Astrocyte (in vitro differentiated cells and primary cell): ENCODE results near the gene PARP1. TPM values are rescaled to one million over a fixed set of nuclear protein-coding genes. Genes with fewer than 3 reads are reported as not detected.

Experiments
- DNase-seq: peaks from one replicate; pipeline ENCODE4 v3.0.0-alpha.2; 2010; ENCODE audit warnings: low read depth
- FAIRE-seq: peaks from 2 replicates; lab custom pipeline; 2011; peaks lifted over from hg19 to GRCh38; lab: Jason Lieb, UNC
- H2AFZ ChIP-seq: 2 replicates; pipeline ENCODE4 v1.6.0; 2012; ENCODE audit warnings: low read depth, low read length, inconsistent platforms
- H3K27ac ChIP-seq: 2 replicates; pipeline ENCODE4 v1.5.1; 2011; ENCODE audit warnings: low read depth, low read length, inconsistent platforms
- H3K27me3 ChIP-seq: 2 replicates; pipeline ENCODE4 v1.6.0; 2011; ENCODE audit warnings: low read length, inconsistent platforms; ENCODE audit not compliant: insufficient read depth
- H3K36me3 ChIP-seq: 2 replicates; pipeline ENCODE4 v1.5.1; 2011; ENCODE audit warnings: low read length, inconsistent platforms; ENCODE audit not compliant: insufficient read depth
- H3K4me1 ChIP-seq: 2 replicates; pipeline ENCODE4 v1.5.1; 2011; ENCODE audit warnings: low read length, inconsistent platforms; ENCODE audit not compliant: insufficient read depth
- H3K4me2 ChIP-seq: 2 replicates; pipeline ENCODE4 v1.6.0; 2012; ENCODE audit warnings: low read length, inconsistent platforms
- H3K4me3 ChIP-seq: 2 replicates; pipeline ENCODE4 v1.5.1; 2011; ENCODE audit warnings: low read depth, mild to moderate bottlenecking, low read length, inconsistent platforms; ENCODE audit not compliant: insufficient read depth
- H3K79me2 ChIP-seq: 2 replicates; pipeline ENCODE4 v1.6.0; 2012; ENCODE audit warnings: mild to moderate bottlenecking, low read length, inconsistent platforms; ENCODE audit not compliant: insufficient read depth
- H3K9ac ChIP-seq: 2 replicates; pipeline ENCODE4 v1.6.0; 2012; ENCODE audit warnings: mild to moderate bottlenecking, low read length, inconsistent platforms
- H3K9me3 ChIP-seq: 2 replicates; pipeline ENCODE4 v1.5.1; 2012; ENCODE audit warnings: low read depth, mild to moderate bottlenecking, low read length, inconsistent platforms; ENCODE audit not compliant: insufficient read depth
- H4K20me1 ChIP-seq: 2 replicates; pipeline ENCODE4 v1.6.0; 2012; ENCODE audit warnings: low read length, inconsistent platforms; ENCODE audit not compliant: insufficient read depth
- H3K27ac Mint-ChIP-seq: one replicate; pipeline ENCODE4 v1.8.0; 2021; ENCODE audit warnings: mild to moderate bottlenecking, mixed read lengths; ENCODE audit not compliant: unreplicated experiment
- H3K27me3 Mint-ChIP-seq: one replicate; pipeline ENCODE4 v1.8.0; 2021; ENCODE audit warnings: low read depth, mixed read lengths; ENCODE audit not compliant: unreplicated experiment
- H3K36me3 Mint-ChIP-seq: one replicate; pipeline ENCODE4 v1.8.0; 2021; ENCODE audit warnings: low read depth, mixed read lengths; ENCODE audit not compliant: unreplicated experiment
- H3K4me1 Mint-ChIP-seq: one replicate; pipeline ENCODE4 v1.8.0; 2021; ENCODE audit warnings: low read depth, mixed read lengths; ENCODE audit not compliant: unreplicated experiment
- H3K4me3 Mint-ChIP-seq: one replicate; pipeline ENCODE4 v1.8.0; 2021; ENCODE audit warnings: mild to moderate bottlenecking, moderate library complexity, mixed read lengths; ENCODE audit not compliant: unreplicated experiment
- H3K9me3 Mint-ChIP-seq: one replicate; pipeline ENCODE4 v1.8.0; 2021; ENCODE audit warnings: mild to moderate bottlenecking, mixed read lengths; ENCODE audit not compliant: unreplicated experiment
- EZH2 ChIP-seq: IDR thresholded peaks from 2 replicates; pipeline ENCODE4 v1.6.1; 2012; ENCODE audit warnings: mild to moderate bottlenecking, low read length, inconsistent platforms; ENCODE audit not compliant: insufficient read depth
- total RNA-seq: library from RNA; stranded (reverse); gene quantifications from 2 replicates; pipeline ENCODE4 v1.2.1, GENCODE V29; 2021
- TF ChIP-seq, protein P1 (sequence below): IDR thresholded peaks from 2 replicates; pipeline ENCODE4 v1.5.1; 2011; ENCODE audit warnings: low read depth, mild to moderate bottlenecking, inconsistent platforms, low read length, moderate library complexity; ENCODE audit not compliant: insufficient read depth

PARP1 gene
- total RNA-seq, 1 donor from 2014 or later = 57.8 TPM

DNA sequence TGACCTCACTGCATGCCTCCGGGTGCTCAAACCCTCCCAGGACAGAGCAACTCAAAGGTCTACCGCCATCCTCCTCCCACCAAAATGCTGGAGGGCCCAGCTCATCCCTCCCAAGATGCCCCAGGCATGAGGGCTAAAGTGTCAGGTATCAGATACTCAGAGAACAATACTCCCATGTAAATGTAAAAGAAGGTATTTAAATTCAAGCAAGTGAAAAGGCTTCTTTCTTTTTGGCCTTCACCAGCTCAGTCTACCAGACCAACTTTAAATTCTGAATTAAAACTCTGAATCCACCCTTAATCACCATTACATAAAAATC, 3.0 kb downstream of the PARP1 start:
- H3K27me3 Mint-ChIP-seq = no peaks in the 10 kb centered on the region
- peak overlapping the region; percentile 90 for H3K4me3 Mint-ChIP-seq
- H3K4me2 ChIP-seq = no peak overlapping the region
- FAIRE-seq (no peak), DNase-seq (no peak)
- no peaks in the 10 kb centered on the region for H3K27me3 ChIP-seq
- H3K79me2 ChIP-seq = peaks cover 70% of the 10 kb centered on the region
- no peaks in the 10 kb centered on the region for H3K9me3 ChIP-seq
- TF ChIP-seq, protein P1, sequence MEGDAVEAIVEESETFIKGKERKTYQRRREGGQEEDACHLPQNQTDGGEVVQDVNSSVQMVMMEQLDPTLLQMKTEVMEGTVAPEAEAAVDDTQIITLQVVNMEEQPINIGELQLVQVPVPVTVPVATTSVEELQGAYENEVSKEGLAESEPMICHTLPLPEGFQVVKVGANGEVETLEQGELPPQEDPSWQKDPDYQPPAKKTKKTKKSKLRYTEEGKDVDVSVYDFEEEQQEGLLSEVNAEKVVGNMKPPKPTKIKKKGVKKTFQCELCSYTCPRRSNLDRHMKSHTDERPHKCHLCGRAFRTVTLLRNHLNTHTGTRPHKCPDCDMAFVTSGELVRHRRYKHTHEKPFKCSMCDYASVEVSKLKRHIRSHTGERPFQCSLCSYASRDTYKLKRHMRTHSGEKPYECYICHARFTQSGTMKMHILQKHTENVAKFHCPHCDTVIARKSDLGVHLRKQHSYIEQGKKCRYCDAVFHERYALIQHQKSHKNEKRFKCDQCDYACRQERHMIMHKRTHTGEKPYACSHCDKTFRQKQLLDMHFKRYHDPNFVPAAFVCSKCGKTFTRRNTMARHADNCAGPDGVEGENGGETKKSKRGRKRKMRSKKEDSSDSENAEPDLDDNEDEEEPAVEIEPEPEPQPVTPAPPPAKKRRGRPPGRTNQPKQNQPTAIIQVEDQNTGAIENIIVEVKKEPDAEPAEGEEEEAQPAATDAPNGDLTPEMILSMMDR = no peak
- no peak for TF ChIP-seq EZH2
- H3K36me3 Mint-ChIP-seq = peaks cover 10% of the 10 kb centered on the region
- no peaks in the 10 kb centered on the region for H3K9me3 Mint-ChIP-seq
- H4K20me1 ChIP-seq = peaks cover 63% of the 10 kb centered on the region
- no peak overlapping the region for H2AFZ ChIP-seq
- peaks cover 24% of the 10 kb centered on the region for H3K4me1 Mint-ChIP-seq
- no peak overlapping the region for H3K4me3 ChIP-seq
- peaks cover 24% of the 10 kb centered on the region for H3K4me1 ChIP-seq
- H3K9ac ChIP-seq = no peak overlapping the region
- peaks cover 17% of the 10 kb centered on the region for H3K36me3 ChIP-seq
- H3K27ac Mint-ChIP-seq = no peak overlapping the region
- H3K27ac ChIP-seq = no peak overlapping the region

DNA sequence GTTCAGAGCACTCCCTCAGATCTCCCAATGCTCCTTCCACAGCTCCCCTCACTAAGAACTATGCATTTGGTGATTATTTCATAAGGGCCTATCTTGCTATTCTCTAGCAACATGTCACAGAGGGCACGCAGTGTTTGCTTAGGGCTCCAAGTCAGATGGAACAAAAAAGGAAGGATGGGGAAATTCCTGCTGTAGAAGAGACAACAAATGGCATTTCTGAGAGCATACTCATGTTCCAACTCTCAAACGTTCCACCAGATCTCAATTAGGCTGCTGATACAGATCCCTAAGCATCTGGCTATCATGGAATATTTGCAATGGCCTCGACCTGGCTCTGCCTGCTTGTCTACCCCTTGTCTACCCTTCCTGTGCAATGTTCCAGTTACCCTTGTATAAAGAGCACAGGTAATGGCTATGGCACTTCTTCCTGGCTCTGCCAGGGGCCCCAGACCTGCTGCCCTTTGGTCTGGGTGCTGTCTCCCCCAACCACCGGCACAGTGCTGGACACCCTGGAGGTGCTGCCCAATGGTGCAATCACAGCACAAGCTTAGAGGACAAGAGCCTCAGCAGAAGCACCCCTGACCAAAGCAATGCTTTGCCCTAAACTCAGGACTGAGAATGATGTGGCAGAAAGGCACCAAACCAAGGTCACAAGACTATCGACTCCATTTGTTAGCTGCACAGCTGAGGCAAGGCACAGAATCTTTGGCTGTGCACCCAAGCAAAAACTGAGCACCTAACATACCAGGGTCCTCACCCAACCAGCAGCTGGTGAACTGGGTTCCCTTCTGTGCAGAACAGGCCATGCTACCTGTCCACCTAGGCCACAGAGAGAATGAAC, 3.6 kb downstream of the PARP1 start:
- Histone ChIP-seq H3K36me3 (peaks cover 23% of the 10 kb centered on the region), H4K20me1 (peaks cover 68% of the 10 kb centered on the region), H3K9me3 (no peaks in the 10 kb centered on the region), H3K27ac (no peak overlapping the region), H3K4me3 (no peak overlapping the region), H3K9ac (no peak overlapping the region), H3K4me1 (peaks cover 24% of the 10 kb centered on the region), H3K4me2 (peak overlapping the region; percentile 13), H3K27me3 (no peaks in the 10 kb centered on the region), H3K79me2 (peaks cover 75% of the 10 kb centered on the region), H2AFZ (no peak overlapping the region)
- Mint-ChIP-seq H3K4me3 (peak overlapping the region; percentile 24), H3K36me3 (peaks cover 15% of the 10 kb centered on the region), H3K4me1 (peaks cover 24% of the 10 kb centered on the region), H3K27me3 (no peaks in the 10 kb centered on the region), H3K27ac (peak overlapping the region; percentile 66), H3K9me3 (no peaks in the 10 kb centered on the region)
- FAIRE-seq = no peak
- DNase-seq = peak; percentile 14
- TF ChIP-seq, protein P1 = no peak
- no peak for TF ChIP-seq EZH2
